Cortex of kidney (tissue), 1 donor: Measurements from ENCODE around the gene ANKRD39.
"Not testable (repeated sequence)": the region's sequence is repeated elsewhere in the genome, so short reads cannot be mapped to it uniquely, and the experiment has no call there.

ENCODE experiments used
- DNase-seq: peaks from one replicate; lab custom pipeline; 2025; lab: John Stamatoyannopoulos, UW

The ANKRD39 gene

DNA sequence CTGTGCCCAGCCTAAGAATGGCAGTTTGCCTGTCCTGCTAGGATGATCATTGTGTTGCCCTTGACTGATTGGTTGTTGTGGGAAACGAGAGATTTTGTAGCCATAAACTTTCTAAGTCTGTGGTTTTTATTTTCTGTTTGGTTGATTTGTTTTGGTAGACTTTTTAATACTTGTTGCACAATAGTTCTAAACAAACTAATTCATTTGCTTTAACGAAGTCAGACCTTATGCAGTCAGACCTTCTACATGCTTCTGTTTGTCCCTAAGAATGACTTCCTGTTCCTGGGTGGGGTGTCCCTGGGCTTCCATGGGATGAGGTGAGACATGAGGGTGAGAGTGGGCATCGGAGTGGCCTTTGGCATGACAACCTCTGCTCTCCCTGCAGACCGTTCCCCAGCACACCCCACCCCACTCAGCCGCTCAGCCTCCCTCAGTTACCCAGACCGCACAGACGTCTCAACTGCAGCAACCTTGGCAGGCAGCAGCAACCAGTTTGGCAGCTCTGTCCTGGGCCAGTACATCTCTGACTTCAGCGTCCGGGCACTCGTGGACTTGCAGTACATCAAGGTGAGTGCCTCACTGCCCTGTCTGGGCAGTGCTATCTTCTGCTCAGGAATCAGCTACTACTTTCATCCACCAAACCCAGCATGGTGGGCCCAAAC lies 49.5 kb downstream of the ANKRD39 start:
- no peak for DNase-seq

DNA sequence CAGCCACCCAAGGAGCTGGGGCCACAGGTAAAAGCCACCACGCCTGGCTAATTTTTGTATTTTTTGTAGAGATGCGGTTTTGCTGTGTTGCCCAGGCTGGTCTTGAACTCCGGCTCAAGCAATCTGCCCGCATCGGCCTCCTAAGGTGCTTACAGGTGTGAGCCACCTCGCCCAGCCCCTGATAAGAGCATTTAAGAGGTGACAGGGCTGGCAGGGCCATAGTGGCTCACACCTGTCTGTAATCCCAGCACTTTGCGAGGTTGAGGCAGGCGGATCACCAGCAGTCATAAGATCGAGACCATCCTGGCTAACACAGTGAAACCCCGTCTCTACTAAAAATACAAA lies 50.7 kb downstream of the ANKRD39 start:
- DNase-seq, result no peak

DNA sequence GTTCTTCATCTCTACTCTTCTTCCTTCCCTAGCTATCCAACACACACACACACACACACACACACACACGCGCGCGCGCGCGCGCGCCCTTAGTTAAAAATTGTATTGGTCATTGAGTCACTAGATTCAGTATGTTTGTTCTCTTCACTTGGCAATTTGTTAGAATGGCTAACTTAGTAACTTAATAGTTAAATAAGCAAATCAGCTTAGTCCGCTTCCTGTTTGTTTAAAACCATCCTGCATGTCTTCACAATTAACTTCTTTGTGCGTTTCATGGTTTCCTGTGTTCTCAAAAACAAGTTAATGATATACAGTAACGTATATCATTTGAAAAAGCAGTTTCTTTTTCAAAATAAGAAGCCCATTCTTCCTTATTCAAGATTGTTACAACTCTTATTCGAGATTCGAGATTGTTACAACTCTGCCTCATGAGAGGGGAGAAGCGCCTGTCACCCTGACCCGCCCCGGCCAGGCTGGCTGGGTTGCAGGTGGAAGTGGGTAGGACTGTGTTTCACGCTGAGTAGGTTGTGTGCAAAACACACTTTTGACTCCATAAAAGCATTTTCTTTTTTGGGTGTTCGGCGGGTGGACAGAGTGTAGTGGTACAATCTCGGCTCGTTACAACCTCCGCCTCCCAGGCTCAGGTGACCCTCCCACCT lies 51.2 kb downstream of the ANKRD39 start:
- no peak for DNase-seq

DNA sequence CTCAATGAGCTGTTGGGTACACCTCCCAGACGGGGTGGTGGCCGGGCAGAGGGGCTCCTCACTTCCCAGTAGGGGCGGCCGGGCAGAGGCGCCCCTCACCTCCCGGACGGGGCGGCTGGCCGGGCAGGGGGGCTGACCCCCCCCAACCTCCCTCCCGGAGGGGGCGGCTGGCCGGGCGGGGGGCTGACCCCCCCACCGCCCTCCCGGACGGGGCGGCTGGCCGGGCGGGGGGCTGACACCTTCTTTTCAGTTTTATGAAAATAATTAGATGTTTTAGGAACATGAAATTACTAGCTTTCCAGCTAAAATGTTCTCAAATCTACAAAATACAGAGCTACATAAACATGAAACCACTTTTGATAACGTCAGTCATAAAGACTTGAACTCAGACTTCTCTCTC lies 51.9 kb downstream of the ANKRD39 start:
- DNase-seq, result not testable (repeated sequence)

DNA sequence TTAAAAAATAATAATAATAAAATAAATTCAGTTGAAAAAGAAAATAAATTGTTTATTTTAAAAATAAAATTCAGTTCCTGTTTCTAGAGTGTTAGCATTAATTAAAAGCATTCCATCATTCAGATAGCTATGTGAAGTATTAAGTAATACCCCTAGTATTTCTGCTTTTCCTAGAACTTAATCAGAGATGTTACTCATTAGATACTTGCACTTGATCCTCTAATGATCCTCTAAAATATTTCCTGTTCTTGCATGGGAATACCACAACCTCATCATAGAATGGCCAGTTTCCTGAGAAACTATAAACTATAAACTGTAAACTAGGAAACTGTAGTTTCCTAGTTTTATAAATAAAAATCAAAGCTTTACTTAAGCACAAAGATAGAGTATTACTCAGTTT lies 52.8 kb downstream of the ANKRD39 start:
- no peak for DNase-seq

DNA sequence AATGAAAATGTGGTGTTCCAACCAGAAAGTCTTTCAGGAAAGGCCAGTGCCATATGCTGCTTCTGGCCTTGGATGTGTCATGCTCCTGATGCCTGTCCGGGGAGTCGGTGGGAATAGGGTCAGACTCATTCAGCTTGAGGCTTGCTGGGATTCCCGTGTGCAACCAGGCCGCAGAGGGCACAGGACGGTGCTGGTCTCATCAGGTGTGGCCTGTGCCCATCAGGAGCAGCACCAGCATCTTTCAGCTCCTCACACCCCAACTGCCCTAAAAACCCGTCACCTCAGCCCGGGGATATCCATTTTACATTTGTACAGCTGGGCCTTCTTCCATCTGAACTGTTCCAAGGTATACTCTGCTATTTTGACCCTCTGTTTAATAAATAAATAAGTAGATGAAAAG lies 55.1 kb downstream of the ANKRD39 start:
- DNase-seq, result no peak

DNA sequence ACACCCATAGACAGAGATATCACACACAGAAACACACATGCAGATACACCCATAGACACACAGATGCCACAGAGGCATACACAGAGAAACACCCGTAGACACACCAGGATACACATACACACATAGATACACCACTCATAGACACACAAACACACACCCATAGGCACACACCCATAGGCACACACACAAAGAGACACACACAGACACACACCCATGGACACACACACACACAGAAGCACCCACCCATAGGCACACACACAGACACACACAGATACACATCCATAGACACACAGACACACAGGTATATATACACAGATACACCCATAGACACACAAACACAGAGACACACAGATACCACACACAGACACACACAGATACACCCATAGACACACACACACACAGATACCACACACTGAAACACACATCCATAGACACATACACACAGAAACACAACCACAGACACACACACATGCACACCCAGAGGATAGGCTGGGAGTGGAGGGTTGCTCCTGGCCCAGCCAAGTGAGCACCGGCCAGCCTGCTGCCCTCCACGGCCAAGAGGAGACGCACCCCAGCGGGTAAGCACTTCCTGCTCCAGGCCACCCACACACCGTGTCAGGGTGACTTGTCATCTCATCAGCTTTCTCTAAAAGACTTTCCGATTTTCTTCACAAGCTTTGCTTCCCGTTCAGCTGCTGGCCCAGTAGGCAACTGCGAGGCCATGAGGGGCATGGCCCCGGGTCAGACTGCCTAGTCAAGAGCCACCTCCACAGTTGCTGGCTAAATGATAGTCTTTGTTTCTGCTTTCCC lies 55.8 kb downstream of the ANKRD39 start:
- DNase-seq, result no peak

DNA sequence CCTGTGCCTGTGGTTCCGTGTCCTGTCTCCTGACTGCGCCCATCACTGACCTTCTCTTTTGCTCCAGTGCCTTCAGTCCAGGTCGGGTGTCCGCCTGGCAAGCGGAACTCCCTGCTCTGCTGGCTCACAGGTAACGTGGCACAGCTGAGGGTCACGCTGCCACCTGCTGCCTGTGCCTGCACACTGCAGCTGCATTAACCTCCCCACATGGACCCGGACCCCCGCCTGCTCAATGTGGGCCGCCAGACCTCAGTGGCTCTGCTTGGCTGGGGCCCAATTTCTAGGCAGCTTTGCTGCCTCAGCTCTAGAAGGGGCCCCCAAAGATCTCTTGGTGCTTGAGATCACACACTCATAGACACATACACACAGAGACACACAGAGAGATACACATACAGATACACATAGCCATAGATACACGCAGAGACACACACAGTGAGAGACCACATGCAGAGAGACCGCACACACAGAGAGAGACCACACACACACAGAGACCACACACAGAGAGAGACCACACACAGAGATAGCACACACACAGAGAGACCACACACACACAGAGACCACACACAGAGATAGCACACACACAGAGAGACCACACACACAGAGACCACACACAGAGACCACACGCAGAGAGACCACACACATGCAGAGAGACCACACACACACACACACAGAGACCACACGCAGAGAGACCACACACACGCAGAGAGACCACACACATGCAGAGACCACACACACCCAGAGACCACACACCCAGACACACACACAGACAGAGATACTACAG lies 56.6 kb downstream of the ANKRD39 start:
- DNase-seq, result no peak

DNA sequence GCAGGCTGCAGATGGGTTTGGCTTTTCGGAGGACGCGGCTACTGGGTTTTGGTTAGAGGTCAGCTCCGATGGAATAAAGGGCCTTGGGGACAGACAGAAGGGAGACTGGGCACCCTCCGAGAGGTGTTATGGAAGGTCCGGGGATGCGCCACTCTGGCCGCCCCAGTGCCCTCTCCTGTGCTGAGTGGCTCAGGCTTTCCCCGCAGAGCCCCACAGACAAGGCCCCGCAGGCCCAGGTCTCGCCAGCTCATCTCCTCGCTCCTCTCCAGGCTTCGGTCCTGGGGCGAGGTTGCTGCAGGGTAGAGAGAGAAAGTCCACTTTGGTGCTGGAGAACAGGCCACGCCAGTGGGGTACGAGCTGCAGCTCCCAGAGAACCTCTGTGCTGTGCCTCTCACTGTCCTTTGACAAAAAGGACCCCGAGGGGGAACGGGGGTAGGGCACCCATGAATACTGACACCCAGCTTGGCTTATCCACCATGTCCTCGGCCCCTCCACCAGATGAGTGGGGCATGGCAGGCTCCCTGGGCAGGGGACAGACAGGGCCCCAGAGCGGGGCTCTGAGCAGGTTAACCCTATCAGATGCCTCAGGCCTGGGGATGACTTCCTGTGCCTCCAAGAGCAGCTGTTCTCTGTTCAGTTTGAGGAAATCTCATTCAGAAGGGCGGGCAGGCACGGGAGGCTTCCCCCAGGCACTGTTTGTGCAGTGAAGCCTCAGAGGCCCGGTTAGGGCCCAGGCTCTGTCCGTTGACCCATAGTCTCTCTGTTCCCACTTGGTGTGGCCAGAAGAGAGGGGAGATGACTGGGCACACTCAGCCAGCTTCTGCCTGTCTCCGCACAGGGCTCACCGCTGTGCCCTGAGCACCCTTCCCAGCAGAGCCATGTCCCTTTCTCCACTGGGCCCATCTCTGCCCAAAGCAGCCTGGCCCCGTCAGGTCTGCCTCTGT lies 57.5 kb downstream of the ANKRD39 start:
- no peak for DNase-seq

DNA sequence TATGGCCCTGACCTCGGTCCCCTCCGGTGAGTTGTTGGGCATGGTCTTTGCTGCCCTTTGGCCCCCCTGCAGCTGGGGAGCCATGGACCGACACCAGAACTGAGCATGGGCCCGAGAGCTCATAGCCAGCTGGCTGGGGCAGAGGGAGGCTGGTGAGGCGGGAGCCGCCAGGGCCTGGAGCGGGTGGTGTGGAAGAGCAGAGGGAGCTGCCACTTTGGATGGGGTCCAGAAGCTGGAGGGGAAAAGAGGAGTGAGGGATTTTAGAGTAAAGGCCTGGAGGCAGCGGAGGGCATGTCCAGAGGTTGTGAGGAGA lies 58.2 kb downstream of the ANKRD39 start:
- no peak for DNase-seq

DNA sequence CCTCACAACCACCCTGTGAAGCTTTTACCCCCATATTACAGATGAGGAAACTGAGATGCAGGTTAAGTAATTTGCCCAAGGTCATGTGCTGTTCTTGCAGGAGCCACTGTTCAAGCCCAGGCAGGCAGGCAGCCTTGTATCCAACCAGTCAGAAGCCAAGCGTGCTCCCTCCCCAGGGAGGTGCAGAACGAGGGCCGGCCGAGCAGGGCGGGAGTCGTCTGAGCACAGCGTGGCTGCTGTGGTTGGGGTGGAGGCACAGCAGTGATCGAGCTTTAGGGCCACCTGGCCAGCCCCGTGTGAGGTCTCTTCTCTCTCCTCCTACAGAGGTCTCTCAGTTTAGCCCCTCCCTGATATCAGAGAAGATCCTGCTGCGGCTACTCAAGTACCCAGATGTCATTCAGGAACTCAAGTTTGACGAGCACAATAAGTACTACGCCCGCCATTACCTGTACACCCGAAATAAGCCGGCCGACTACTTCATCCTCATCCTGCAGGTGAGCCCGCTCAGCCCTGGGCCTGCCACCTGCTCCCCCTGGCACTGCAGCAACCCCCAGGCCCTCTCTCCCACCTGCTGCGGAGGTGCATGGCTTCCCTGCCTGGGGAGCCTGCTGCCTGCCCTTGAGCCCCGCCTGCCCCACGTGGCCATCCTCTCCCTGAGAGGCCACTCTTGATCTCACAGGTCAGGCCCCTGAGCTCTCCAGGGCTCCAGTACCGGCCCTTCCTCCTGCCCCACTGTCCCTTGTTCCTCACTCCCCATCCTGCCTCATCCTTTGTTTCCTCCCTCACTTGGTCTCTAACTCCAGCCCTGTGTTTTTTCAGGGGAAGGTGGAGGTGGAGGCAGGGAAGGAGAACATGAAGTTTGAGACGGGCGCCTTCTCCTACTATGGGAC lies 58.8 kb downstream of the ANKRD39 start:
- DNase-seq, result no peak
